Urothelium cell line (cell line): ENCODE results near the gene PRR18.

Experiments
- DNase-seq: peaks from one replicate; pipeline ENCODE4 v3.0.0; 2011; ENCODE audit warnings: low spot score, mixed read lengths
- FAIRE-seq: peaks from 2 replicates; lab custom pipeline; 2011; peaks lifted over from hg19 to GRCh38; lab: Jason Lieb, UNC

The PRR18 gene

GRCh38 chr6:166334878-166335277 is 26.7 kb upstream of the PRR18 start:
- no peak for FAIRE-seq
- no peak for DNase-seq

GRCh38 chr6:166333172-166333995 is 25.2 kb upstream of the PRR18 start:
- DNase-seq, result no peak
- FAIRE-seq, result no peak

- no peak for DNase-seq
- FAIRE-seq, result no peak
These were observed 23.6 kb upstream of the PRR18 start for GRCh38 chr6:166331503-166332415.

GRCh38 chr6:166330612-166331011 is 22.4 kb upstream of the PRR18 start:
- FAIRE-seq, result no peak
- DNase-seq, result no peak

- FAIRE-seq (no peak), DNase-seq (no peak)
These were observed 17.3 kb upstream of the PRR18 start for GRCh38 chr6:166325383-166326042.

- no peak for FAIRE-seq
- DNase-seq, result no peak
These were observed 15.2 kb upstream of the PRR18 start for GRCh38 chr6:166323395-166323794.

- no peak for FAIRE-seq
These were observed 10.7 kb upstream of the PRR18 start for GRCh38 chr6:166318649-166319600.

GRCh38 chr6:166318227-166318626 is 10.0 kb upstream of the PRR18 start:
- FAIRE-seq (no peak), DNase-seq (peak; percentile 37)

More at GRCh38 chr6:166318649-166319600, 10.7 kb upstream of the PRR18 start:
- no peak for DNase-seq

- no peak for DNase-seq
- FAIRE-seq, result no peak
These were observed 9.3 kb upstream of the PRR18 start for GRCh38 chr6:166317261-166318212.

- FAIRE-seq (no peak), DNase-seq (no peak)
These were observed 7.2 kb upstream of the PRR18 start for GRCh38 chr6:166315436-166315835.

GRCh38 chr6:166314454-166314853 is 6.3 kb upstream of the PRR18 start:
- FAIRE-seq, result no peak

GRCh38 chr6:166313255-166314070 is 5.3 kb upstream of the PRR18 start:
- FAIRE-seq, result no peak
- DNase-seq, result no peak

More at GRCh38 chr6:166314454-166314853, 6.3 kb upstream of the PRR18 start:
- DNase-seq, result no peak

- DNase-seq (no peak), FAIRE-seq (no peak)
These were observed 4.6 kb upstream of the PRR18 start for GRCh38 chr6:166312832-166313231.

- DNase-seq (no peak), FAIRE-seq (no peak)
These were observed 2.4 kb upstream of the PRR18 start for GRCh38 chr6:166310634-166311033.

GRCh38 chr6:166309977-166310376 is 1.8 kb upstream of the PRR18 start:
- DNase-seq (no peak), FAIRE-seq (no peak)

- FAIRE-seq (no peak), DNase-seq (no peak)
These were observed 787 bp upstream of the PRR18 start for GRCh38 chr6:166308769-166309589.
